Stimulated activated CD8-positive, alpha-beta memory T cell treated with anti-CD3 and anti-CD28 coated beads, Interleukin-4, amount 100 ng/mL, for 1 hour (primary cell): ENCODE measurements around the gene TMEM184C.
A peak's percentile ranks its signal among the peaks of the same experiment; 100 is the strongest.

ENCODE experiments used
- DNase-seq, 2 donors: peaks; one replicate each; pipeline ENCODE4 v3.0.0-alpha.2; 2020; ENCODE audit warnings: low read depth in 2 of 2, low spot score in 1 of 2

The TMEM184C gene

DNA sequence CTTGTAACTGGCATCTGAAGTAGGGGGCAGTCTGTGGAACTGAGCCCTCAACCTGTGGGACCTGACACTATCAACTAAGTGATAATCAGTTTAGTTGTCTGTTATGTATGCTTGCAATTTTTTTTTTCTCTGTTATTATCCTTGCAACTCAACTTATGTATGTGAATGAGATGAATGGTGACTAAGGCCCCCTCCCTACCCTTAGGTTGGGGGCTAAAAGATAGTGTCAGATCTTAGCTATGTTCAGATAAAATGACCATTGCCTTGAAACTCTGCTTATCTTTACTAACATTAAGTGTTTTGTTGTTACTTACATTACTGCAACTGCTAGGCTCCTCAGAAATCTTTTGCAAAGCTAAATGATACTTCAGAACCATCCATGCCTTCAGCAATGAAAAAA, 31.5 kb downstream of the TMEM184C start:
- DNase-seq, result no peak

DNA sequence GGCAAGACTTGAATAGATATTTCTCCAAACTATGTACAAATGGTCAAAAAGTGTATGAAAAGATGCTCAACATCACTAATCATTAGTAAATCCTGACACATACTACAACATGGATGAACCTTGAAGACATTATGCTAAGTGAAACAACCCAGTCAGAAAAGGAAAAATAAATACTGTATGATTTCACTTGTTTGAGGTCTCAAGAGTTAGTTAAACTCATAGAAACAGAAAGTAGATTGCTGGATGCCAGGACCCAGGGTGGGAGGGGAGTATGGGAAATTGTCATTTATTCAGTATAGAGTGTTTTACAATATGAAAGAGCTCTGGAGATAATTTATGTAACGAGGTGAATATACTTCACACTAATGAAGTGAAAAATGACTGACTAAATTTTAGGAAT, 34.4 kb downstream of the TMEM184C start:
- DNase-seq, result no peak

DNA sequence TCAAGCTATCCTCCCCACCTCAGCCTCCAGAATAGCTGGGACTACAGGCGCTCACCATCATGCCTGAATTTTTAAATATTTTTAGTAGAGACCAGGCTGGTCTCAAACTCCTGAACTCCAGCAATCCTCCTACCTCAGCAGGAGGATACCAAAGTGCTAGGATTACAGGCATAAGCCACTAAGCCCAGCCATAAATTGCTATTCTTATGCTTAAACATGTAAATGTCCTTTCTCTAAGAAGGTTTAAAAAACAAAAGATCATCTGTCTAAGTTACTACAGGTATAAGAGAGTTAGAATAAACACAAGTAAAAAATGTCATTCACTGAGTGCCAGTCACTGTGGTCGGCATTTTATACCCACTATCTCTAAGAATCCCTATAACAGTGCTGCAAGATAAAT, 38.4 kb downstream of the TMEM184C start:
- no peak for DNase-seq

DNA sequence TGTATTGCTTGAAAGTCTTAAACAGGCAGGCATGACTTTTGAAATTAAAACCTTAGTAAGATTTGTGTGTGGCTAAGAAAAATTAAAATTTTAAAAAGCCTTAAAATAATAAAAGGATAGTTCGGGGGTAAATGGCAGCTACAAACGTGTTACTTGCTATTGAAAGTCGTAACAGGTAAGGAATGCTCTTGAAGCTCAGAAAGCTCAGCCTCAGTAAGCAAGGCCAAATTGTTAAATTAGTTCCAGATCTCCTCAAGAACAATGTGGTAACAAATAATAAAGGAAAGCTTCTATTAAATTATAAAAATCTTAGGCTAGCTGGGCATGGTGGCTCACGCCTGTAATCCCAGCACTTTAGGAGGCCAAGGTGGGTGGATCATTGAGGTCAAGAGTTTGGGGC, 41.3 kb downstream of the TMEM184C start:
- no peak for DNase-seq

DNA sequence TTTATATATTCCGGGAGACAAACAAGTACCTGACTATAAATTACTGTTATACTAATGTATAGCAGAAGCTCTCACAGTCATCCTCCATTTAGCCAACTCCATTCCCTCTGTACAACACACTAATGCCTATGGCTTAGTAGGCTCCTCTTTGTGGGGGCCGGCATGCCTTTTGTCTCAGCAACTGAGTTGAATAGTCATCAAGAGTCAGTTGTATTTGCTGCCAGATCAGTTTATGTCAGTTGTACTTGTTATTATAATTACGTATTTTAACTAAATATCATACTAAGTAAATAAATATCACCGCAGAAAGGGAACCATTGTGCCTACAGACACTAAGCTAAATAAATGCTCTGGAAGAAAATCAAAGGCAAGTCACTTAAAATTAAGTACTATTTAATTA, 56.9 kb downstream of the TMEM184C start:
- DNase-seq, result no peak

DNA sequence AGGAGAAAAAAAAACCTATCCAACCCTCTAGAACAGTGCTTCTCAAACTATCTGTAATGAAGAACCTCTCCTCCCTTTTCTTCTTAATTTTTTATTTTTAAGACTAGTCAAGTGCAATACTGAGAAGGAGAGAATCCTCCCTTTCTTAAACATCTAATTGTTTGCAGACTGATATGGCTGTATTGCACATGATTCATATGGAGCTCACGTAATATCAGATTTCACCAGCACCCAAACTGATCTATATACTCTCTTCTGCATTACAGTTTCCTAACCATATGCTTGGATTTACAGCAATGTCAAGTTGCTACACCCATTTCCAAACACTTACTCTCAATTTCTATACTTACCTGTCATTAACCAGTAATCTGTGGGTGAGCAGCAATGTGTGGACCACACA, 57.3 kb downstream of the TMEM184C start:
- no peak for DNase-seq

DNA sequence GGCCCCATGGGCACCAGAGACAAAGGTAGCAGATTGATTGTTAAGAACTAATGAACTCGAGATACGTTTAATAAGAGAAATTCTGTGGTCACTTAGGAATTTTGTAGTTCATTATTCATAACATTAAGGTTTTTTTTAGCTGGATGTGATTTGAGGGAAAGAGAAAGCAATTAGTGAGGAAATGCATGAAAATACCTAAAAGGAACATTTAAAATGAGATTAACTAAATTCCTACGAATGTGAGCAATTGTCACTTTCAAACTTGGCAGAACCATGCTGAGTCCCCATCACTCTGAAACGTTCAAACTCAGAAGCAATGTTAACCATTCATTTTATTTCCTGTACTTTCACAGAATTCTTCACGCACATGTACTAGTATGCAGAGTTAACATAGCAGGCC, 60.9 kb downstream of the TMEM184C start:
- no peak for DNase-seq

DNA sequence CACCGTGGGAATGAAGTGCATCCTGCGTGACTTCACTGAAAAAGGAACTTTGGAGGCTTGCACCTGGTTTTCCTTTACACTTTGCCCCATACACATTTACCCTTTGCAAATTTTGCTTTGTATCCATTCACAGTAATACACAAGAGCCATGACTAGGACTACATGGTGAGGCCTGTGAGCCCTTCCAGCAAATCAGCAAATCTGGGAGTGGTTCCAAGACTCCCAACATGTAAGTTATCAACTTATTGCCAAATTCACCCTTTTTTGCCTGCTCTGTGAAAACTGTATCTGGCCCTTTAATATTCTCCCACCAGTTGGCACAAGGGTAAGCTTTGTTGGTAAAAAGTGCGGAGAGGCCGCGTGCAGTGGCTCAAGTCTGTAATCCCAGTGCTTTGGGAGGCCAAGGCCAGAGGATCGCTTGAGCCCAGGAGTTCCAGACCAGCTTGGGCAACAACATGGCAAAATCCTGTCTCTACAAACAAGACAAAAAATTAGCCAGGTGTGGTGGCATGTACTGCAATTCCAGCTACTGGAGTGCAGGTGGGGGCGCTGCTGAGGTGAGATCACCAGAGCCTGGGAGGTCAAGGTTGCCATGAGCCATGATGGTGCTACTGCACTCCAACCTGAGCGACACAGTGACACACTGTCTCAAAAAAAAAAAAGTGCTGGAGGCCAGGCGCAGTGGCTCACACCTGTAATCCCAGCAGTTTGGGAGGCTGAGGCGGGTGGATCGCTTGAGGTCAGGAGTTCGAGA, 61.8 kb downstream of the TMEM184C start:
- no peak for DNase-seq

DNA sequence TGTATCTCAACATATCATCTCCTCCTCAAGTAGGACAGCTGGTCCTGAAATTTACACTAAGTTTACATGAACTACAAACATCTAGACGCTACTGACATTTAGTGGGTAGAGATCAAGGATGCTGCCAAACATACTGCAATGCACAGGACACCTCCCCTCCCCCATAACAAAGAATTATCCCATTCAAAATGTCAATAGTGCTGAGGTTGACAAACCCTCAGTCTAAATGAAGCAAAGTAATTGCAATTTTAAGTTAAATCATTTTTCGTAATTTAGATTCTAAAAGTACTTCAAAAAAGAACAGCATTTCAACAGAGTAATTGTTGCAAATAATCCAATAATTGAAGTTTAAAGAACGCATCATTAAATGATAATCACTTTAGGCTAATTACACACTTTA, 65.6 kb downstream of the TMEM184C start:
- no peak for DNase-seq

DNA sequence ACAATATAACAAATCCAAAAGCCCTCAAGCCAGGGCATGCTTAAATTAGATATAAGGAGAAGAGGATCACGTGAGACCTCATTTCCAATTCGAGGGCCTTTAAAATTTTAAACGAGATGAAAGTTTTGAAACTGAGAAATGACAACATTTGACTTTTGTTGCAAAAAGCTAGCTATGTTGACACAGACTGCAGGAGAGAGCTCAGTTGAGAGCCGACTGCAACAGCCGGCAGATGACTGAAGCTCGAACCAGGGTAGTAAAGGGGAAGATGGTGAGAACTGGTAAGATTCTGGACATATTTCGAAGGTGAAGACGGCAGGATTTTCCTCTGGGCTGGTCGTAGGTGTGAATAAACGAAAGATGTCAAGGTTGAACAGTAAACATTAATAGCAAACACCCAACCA, 66.0 kb downstream of the TMEM184C start:
- no peak for DNase-seq

DNA sequence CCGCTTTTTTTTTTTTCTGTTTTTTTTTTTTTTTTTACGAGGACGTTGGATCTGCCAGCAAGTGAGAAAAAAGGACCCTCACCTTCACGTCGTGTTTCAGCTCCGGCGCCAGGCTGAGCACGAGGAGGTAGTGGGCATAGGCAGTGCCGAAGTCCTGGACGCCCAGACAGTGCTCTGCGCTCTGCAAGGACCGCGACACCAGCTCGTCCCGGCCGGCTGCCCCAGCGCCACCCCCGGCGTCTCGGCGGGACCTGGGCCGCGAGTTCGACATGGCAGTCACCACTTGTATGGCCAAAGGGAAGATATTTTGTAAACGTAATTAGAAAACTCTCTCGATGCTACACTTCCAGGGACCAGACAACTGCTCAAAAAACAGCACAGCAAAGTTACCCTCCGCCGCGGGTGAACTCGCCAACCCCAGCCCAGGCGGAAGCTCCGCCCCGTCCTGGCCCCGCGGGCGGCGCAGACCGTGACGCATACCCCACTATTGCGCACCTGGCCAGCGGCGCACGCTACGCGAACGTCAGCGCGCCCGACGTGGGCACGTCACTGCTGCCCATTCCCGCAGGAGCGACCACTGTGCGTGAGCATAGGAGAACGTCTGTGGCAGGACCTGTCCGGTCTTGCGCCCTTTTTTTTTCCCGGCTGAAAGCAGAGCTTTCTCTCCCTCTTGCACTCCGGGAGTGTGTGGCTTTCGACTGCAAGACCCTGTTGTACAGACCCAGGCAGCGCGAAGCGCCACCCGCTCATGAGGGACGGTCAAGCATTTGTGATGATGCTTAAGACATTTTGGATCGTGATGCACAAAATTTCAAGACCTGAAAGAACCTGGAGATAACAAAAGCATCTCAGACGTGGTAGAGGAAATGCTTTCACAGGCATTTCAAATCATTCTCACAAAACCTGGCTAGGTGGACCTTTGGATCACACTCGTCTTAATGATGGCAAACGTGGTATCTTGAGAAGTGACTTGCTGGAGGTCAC, 66.8 kb downstream of the TMEM184C start, which contains the start of gene PRMT9:
Gene PRMT9 (minus strand): TSS at position 447 of the 984 bp plus-strand sequence. CDS start 176 bp downstream, at position 271.
- peak; percentile 66 to 75 for DNase-seq

DNA sequence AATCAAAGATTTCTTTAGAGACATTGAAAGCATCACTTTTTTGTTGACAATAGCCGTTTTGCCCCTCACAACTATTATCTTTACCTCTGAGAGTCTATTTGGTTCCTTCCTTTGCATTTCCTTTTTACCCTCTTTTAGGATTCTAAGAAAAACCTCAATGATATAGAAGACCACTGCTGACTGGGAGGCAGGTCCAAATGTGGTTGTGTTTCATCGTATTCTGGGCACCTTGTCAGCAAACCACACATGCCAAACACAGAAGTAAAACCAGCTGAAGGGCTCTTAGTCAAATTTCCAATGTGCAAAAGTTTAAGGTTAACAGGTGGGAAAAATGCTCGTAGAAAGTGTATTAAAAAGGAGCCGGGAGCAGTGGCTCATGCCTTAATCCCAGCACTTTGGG, 71.9 kb downstream of the TMEM184C start:
- no peak for DNase-seq

DNA sequence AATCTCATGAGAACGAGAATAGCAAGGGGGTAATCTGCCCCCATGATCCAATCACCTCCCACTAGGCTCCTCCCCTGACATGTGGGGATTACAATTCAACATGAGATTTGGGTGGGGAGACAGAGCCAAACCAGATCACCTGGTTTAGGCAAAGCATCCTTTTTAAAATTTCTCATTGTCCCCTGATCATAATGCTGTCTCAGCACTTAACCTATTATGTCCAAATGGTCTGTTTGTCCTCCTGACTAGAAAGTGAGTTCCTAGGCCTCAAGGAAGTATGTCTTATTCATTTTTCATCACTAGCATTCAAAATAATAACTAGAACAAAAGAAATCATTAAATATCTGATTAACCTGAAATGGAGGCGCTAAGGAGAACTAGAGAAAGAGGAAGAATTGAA, 74.6 kb downstream of the TMEM184C start:
- no peak for DNase-seq

DNA sequence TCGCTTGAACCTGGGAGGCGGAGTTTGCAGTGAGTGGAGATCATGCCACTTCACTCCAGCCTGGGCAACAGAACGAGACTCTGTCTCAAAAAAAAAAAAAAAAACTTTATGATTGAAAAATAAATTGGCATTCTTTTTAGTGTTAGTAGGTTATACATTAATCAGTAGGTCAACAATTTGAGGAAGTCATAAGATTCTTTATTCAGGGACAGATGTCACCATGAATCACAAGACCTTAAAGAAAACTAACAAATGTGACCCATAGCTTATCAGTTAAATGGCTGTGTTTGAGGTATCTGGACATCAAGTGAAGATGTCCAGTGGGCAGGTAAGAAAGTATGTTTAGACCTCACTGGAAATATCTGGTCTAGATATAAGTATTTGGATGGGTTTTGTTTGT, 76.0 kb downstream of the TMEM184C start:
- no peak for DNase-seq

DNA sequence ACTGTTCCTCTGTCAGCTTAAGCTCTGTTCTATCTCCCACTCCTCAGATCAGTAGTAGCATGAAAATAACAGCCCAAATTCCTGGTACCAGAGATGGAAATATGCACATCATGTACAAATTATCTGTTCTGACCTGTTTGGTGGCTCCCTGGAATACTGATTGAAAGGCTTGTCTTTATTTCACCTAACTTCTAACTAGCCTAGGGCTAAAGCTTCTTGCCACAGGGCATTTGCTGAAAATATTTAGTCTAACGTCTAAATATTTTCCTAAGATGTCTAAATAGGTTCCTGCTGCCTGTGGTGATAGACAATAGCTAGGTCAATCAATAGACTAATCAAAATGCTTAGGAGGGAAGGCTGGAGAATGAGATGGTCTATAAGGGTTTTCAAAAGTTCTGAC, 79.7 kb downstream of the TMEM184C start:
- no peak for DNase-seq

DNA sequence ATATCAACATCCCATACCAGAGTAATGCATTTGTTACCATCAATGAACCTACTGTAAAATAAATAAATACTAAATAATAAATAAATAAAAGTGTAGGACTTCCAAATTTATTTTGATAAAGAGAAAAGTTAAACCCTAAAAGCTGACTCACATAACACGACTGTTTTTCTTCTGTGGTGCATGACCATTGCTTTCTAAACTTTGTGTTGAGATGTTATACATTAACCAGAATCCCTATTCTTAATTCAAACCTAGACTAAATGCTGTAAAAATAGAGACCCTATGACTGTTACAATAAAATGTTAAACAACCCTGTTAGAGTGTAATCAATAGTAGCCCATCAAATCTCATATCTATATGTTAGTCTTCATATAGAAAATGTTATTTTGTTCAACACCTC, 87.6 kb downstream of the TMEM184C start:
- DNase-seq, result no peak

DNA sequence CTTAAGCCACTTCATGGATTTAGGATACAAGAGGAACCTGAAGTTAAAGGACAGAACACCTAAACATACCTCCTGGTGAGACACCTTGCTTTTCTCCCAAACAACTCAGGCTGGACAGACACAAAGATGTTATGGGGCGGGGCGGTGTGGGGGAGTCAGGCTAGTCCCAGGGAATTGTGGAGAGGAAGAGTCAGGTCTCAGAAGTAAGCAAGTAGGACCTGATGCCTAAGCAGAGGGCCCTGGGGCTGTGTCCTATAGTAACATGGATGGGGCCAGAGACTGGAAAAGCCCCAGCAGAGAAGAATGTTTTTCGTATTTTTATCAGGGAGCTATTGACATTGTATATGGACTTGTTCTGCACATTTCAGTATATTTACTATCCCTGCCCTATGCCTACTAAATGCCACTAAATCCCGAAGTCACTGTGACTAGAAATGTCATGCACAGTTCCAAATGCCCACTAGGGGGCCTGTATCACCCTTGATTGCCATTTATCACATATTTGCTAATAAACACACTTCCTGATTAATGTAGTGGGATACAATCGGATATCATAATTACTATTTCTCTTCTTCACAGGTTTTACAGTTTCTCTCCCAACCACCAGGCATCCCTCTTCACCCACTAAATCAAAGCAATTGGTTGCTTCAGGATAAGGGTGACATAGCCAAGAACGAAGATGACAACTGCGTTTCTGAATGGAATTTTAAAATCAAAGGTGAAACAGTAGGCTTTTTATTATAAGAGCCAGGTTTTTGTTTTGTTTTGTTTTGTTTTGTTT, 90.9 kb downstream of the TMEM184C start:
- DNase-seq, result peak; percentile 24 to 27

DNA sequence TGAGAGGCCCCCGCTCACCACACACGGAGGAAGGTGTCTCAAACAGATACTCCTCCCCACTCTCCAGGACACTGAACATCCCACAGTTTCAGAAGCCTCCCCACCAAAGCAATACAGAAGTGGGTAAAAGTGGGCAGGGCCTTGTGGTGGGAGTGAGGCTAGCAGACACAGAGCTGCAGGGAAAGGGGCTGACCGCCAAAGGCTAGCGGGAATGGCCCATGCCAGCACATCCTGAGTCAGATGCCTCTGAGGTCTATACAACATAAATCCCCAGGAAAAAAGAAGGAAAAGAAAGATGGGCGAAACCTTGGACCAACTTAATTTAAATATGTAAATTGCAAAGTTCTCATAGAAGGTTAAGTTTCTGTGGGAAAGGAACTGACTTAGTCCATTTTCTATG, 92.8 kb downstream of the TMEM184C start:
- DNase-seq, result no peak

DNA sequence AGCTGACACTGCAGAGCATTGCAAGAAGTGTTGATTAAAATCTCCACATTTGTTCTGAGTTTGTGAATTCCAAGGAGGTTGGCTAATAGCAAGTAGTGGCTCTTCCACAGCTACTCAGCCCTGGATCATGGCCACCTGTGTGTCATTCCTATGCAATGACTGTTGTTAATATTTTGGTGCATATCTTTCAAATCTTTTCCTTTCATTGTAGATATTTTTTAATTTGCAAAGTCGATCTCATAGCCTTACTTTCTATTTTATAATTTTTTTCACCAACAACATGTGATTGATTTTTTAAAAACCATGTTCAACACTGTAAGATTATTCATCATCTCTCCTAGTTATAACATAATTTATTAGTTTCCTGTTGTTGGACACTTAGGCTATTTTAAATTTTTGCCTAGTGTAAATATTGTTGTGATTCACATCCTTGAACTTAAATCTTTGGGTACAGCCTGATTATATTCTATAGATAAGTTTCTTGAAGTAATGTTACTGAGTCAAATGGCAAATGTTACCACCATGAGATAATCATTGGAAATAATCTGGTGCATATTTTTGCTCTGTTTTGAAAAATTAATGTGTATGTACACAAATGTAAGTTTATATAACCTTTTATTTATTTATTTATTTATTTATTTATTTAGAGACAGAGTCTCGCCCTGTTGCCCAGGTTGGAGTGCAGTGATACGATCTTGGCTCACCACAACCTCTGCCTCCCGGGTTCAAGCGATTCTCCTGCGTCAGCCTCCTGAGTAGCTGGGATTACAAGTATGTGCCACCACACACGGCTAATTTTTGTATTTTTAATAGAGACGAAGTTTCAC, 97.6 kb downstream of the TMEM184C start:
- DNase-seq, result no peak

DNA sequence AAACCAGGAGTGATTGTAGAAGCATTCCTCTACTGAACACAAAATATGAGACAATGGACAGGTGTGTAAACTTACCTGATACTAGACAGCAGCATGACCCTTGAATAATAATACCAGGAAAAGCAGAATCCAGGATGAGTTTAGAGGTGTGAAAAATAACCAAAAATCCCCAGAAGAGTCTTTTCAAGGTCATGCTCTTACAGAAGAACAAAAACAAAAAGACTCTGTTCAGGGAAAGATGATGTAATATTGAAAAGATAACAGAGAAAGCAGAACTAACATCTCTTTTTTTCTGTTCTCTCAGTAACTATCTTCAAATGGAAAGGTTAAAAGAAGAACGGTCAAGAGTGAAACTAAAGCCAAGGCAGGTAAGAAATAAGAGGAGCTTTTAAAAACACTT, 100.7 kb downstream of the TMEM184C start:
- DNase-seq, result no peak
